IPS-15b (cell line): Measurements from ENCODE around the gene SMAD2.

ENCODE experiments used
- H3K27me3 ChIP-seq: one replicate; pipeline ENCODE4 v1.6.1; 2013; ENCODE audit warnings: low read length; ENCODE audit not compliant: control insufficient read depth, insufficient read depth
- H3K36me3 ChIP-seq: one replicate; pipeline ENCODE4 v1.6.1; 2013; ENCODE audit warnings: low read length; ENCODE audit not compliant: control insufficient read depth, insufficient read depth
- H3K4me1 ChIP-seq: one replicate; pipeline ENCODE4 v1.6.1; 2013; ENCODE audit warnings: mild to moderate bottlenecking, low read length; ENCODE audit not compliant: control insufficient read depth, insufficient read depth
- H3K4me3 ChIP-seq: one replicate; pipeline ENCODE4 v1.5.1; 2013; ENCODE audit warnings: low read depth, low read length
- H3K9ac ChIP-seq: one replicate; pipeline ENCODE4 v1.6.1; 2013; ENCODE audit warnings: low read depth, mild to moderate bottlenecking, low read length
- H3K9me3 ChIP-seq: one replicate; pipeline ENCODE4 v1.6.1; 2013; ENCODE audit warnings: mild to moderate bottlenecking, low read length; ENCODE audit not compliant: control insufficient read depth, insufficient read depth

Gene SMAD2

DNA sequence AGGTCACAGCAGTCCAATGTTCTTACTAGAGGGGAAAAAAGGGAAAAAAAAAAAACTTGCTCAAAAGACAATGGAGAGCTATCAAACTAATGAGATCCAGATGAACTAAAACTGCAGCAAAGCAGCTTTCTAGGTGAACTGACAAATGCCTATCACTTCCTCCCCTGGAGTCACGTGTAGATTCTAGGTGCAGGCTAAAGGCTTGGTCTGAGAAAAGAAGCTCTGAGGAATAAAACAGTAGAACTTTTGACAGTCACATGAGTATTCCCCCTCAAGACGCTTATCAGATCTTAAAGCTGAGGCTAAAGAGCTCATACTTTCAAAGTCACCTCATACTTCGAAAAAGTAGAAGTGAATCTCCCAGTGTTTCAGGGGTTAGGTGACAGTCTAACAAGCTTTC, 42.3 kb downstream of the SMAD2 start:
- no peak overlapping the region for H3K4me3 ChIP-seq
- no peaks in the 10 kb centered on the region for H3K4me1 ChIP-seq
- peaks cover 3% of the 10 kb centered on the region for H3K36me3 ChIP-seq
- H3K9me3 ChIP-seq: no peaks in the 10 kb centered on the region
- no peak overlapping the region for H3K9ac ChIP-seq
- no peaks in the 10 kb centered on the region for H3K27me3 ChIP-seq

DNA sequence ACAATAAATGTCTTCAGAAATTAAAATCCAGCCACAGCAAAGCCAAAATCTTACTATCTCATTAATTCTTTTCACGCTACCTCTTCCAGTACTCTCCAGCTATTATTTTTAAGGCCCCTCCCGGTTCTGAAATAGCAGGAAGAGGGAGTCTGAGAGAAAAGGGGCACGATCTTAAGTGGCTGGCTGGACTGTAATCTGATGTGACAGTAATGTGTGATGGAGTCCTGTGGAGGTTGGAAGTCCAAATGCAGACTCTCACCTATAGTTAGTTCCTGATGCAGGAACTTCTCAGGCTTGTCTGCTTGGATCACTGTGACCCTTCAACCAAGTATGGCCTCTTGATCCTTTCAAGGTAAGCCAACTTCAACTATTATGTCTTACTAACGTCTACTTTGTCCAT, 43.2 kb downstream of the SMAD2 start:
- no peaks in the 10 kb centered on the region for H3K27me3 ChIP-seq
- H3K36me3 ChIP-seq: peaks cover 3% of the 10 kb centered on the region
- H3K9ac ChIP-seq: no peak overlapping the region
- no peak overlapping the region for H3K4me3 ChIP-seq
- H3K9me3 ChIP-seq: no peaks in the 10 kb centered on the region
- no peaks in the 10 kb centered on the region for H3K4me1 ChIP-seq

DNA sequence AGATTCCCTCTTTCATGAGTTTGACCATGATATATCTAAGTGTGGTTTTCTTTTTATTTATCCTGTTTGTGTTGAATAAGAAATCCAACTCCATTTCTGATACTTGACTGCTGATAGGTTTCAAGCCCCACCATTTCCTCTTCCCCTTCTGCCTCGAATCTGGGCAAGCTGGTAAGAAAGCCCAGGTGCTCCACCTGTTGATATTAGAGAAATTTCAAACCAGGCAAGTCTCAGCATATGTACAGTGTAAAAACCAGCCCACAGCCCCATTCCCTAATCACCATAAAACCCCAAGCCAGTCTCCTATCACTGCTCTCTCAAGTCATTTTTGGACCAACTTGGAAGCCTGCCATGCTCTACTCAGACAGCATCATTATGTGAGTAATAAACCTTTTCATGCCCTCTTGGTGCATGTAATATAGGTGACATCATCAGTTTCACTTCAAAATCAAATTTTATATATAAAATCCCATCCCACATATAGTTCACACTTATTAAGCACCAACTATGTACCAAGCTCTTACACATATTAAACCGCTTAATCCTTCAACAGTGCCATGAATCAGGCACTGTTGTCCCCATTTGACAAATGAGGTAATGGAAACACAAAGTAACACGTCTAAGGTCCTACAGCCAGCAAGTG, 46.6 kb downstream of the SMAD2 start:
- no peaks in the 10 kb centered on the region for H3K9me3 ChIP-seq
- H3K9ac ChIP-seq: no peak overlapping the region
- no peak overlapping the region for H3K4me3 ChIP-seq
- peaks cover 3% of the 10 kb centered on the region for H3K36me3 ChIP-seq
- no peaks in the 10 kb centered on the region for H3K27me3 ChIP-seq
- H3K4me1 ChIP-seq: no peaks in the 10 kb centered on the region

DNA sequence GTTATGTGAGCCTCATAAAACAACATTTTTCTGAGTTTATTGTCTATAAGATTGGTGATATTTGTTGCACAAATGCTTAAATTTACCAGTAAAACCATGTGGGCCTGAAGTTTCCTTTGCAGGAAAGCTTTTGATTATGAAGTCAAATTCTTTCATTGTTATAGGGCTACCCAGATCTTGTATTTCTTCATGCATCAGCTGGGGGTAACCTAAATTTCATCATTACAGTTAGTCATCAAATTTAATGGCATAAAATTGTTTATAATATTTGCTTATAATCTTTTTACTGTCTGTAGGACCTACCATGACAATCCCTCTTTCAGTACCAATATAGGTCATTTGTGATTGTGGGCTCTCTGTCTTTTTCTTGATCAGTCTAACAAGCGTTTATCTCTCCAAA, 47.8 kb downstream of the SMAD2 start:
- no peak overlapping the region for H3K9ac ChIP-seq

DNA sequence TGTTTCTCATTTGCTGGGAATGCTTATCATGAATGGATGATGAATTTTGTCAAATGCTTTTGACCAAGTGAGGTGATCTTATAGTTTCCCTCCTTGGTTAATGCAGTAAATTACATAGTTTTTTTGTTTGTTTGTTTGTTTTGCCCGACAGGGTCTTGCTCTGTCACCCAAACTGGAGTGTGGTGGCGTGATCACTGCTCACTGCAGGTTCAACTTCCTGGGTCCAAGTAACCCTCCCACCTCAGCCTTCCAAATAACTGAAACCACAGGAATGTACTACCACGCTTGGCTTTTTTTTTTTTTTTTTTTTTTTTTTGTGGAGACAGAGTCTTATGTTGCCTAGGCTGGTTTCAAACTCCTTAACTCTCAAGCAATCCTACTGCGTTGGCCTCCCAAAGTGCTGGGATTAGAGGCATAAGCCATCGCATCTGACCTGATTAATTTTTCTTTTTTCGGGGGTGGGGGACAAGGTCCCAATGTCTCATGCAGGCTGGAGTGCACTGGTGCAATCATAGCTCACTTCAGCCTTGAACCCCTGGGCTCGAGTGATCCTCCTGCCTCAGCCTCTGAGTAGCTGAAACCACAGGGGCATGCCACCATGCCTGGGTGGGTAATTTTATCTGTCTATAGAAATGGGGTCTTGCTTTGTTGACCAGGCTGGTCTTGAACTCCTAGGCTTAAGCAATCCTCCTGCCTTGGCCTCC, 48.6 kb downstream of the SMAD2 start:
- H3K4me1 ChIP-seq: no peaks in the 10 kb centered on the region
- peaks cover 3% of the 10 kb centered on the region for H3K36me3 ChIP-seq
- H3K9ac ChIP-seq: no peak overlapping the region
- H3K4me3 ChIP-seq: no peak overlapping the region
- H3K9me3 ChIP-seq: no peaks in the 10 kb centered on the region
- H3K27me3 ChIP-seq: no peaks in the 10 kb centered on the region

More for the DNA sequence above, 47.8 kb downstream of the SMAD2 start:
- Histone ChIP-seq H3K36me3 (peaks cover 3% of the 10 kb centered on the region), H3K4me3 (no peak overlapping the region), H3K27me3 (no peaks in the 10 kb centered on the region), H3K9me3 (no peaks in the 10 kb centered on the region), H3K4me1 (no peaks in the 10 kb centered on the region)

DNA sequence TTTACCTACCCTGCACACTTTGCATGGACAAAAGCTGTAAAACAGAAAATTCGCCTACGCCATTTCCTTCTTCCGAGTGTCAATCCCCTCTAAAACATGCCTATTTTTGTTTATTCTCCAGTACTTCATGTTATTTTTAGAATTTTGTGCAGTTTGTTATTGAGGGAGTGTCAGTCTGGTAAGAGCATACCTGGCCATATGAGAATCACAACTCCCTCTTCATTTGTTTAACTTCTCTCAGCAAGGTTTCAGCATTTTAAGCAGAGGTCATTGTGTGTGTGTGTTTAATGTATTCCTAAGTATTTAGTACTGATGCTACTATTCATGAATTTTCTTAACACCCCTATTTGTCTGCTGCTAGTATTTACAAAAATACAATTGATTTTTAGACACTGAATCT, 49.4 kb downstream of the SMAD2 start:
- no peaks in the 10 kb centered on the region for H3K27me3 ChIP-seq
- H3K36me3 ChIP-seq: peaks cover 3% of the 10 kb centered on the region
- no peak overlapping the region for H3K9ac ChIP-seq
- no peaks in the 10 kb centered on the region for H3K4me1 ChIP-seq
- no peaks in the 10 kb centered on the region for H3K9me3 ChIP-seq
- H3K4me3 ChIP-seq: no peak overlapping the region

DNA sequence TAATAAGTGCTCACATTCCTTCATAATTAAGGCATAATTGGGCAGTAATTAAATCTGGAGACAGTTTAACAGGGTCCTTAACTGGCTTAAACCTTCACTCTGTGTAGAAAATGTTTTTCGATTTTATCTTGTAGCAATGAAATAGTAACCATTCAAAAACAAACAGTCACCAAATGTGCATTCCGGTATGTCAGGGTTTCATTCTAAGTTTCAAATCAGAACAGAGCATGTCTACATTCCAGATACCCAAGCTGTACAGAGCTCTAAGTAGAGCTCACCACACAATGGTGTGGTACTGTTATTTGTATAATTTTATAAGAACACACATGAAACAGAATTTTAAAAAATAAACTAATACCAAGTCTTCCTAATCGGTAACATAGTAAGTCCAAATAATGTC, 52.6 kb downstream of the SMAD2 start:
- no peak overlapping the region for H3K4me3 ChIP-seq
- H3K27me3 ChIP-seq: no peaks in the 10 kb centered on the region
- H3K4me1 ChIP-seq: no peaks in the 10 kb centered on the region
- H3K9me3 ChIP-seq: no peaks in the 10 kb centered on the region
- H3K9ac ChIP-seq: no peak overlapping the region
- H3K36me3 ChIP-seq: no peaks in the 10 kb centered on the region

DNA sequence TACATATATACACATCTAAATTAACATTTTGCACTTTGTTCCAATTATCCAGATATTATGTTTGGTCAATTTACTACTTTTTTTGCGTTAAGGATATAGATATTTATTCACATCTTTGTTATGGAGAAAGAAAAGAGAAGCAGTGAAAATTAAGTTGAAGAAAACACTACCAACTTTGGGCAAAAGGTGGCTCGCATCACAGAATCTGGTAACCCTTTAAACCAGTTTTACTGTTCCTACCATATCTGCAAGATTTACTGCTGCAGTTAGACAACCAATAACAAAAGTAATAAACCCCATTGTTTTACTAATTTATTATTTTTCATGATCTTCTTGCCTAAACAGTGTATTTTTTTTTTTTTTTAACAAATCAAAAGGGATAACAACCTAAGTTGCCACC, 53.6 kb downstream of the SMAD2 start:
- Histone ChIP-seq H3K9ac (no peak overlapping the region), H3K36me3 (no peaks in the 10 kb centered on the region), H3K9me3 (no peaks in the 10 kb centered on the region), H3K4me3 (no peak overlapping the region), H3K27me3 (no peaks in the 10 kb centered on the region), H3K4me1 (no peaks in the 10 kb centered on the region)

DNA sequence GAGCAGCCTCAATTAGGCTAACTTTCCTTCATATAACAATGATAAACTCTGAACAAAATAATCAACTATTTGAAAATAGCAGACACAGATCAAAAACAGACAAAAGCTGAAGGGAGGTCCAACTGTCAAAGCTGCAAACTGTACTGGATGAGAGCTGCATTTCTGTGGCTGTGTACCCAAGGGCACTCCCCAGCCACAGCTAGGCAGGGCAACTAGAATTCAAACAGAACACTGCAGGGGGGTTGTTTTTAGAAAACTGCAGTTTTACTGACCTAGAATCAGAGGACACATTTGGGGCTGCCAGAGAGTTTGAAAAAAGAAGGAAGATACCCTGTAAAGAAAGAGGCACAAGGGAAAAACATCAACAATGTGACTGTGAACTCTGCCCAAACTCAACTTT, 56.8 kb downstream of the SMAD2 start:
- no peaks in the 10 kb centered on the region for H3K27me3 ChIP-seq
- H3K36me3 ChIP-seq: no peaks in the 10 kb centered on the region
- H3K9me3 ChIP-seq: no peaks in the 10 kb centered on the region

DNA sequence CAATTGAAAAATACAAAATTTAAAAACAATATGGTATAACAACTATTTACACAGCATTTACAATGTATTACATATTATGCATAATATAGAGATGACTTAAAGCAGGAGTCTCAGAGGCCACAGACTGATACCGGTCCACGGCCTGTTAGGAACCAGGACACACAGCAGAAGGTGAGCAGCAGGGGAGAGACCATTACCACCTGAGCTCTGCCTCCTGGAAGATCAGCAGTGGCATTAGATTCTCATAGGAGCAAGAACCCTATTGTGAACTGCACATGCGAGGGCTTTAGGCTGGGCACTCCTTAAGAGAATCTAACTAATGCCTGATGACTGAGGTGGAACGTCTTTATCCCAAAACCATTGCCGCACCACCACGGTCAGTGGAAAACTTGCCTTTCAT, 58.0 kb downstream of the SMAD2 start:
- no peaks in the 10 kb centered on the region for H3K36me3 ChIP-seq
- no peaks in the 10 kb centered on the region for H3K27me3 ChIP-seq

More for the DNA sequence above, 56.8 kb downstream of the SMAD2 start:
- no peak overlapping the region for H3K9ac ChIP-seq
- no peak overlapping the region for H3K4me3 ChIP-seq
- H3K4me1 ChIP-seq: no peaks in the 10 kb centered on the region

DNA sequence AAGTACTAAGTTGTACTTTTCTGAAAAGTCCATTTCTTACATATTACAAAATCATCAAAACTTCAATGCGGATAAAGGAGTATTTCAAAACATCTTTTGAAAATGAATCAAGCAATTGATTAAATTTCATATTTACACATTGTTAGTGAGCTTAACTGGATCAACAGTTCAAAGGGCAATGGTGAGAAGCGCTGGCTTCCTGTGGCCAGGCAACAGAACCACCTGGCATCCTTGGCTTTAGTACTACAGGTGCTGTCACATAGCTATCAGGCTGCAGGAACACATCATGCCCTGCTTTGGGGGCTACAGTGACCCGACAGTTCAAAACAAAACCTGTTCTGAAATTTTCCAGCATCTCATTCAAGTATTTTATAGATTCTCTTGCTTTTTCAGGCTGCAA, 59.2 kb downstream of the SMAD2 start:
- Histone ChIP-seq H3K4me3 (no peak overlapping the region), H3K36me3 (no peaks in the 10 kb centered on the region), H3K9ac (no peak overlapping the region), H3K4me1 (no peaks in the 10 kb centered on the region), H3K27me3 (no peaks in the 10 kb centered on the region), H3K9me3 (no peaks in the 10 kb centered on the region)

More for the DNA sequence above, 58.0 kb downstream of the SMAD2 start:
- no peaks in the 10 kb centered on the region for H3K9me3 ChIP-seq
- no peaks in the 10 kb centered on the region for H3K4me1 ChIP-seq
- no peak overlapping the region for H3K9ac ChIP-seq
- no peak overlapping the region for H3K4me3 ChIP-seq

DNA sequence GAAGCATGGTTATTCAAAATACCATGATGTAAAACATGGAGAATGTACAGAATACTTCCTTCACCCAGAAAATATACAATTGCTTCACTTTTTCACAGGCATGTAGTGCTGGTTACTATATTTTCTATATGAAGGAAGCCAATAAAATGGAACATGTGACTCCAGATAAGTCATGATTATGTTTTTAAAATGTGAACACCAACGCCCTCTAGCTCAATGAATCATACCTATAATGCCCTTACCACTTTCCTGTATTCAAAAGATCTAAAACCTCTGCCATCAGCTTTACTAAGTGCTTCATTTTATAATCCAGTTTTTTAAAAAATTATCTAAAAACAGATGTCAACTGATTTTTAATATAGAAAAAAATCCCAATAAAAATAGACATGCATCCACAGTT, 59.9 kb downstream of the SMAD2 start:
- H3K36me3 ChIP-seq: no peaks in the 10 kb centered on the region

More for the DNA sequence above, 59.9 kb downstream of the SMAD2 start:
- H3K9me3 ChIP-seq: no peaks in the 10 kb centered on the region
- no peaks in the 10 kb centered on the region for H3K27me3 ChIP-seq
- no peak overlapping the region for H3K9ac ChIP-seq
- H3K4me3 ChIP-seq: no peak overlapping the region
- H3K4me1 ChIP-seq: no peaks in the 10 kb centered on the region
